GM18499 (cell line): ENCODE results near the gene TSEN34.
A peak's percentile ranks its signal among the peaks of the same experiment; 100 is the strongest.

Source experiments
- ATAC-seq: cut with Tn5 transposase; IDR thresholded peaks from one replicate; pipeline ENCODE4 v1.9.1; 2021; ENCODE audit warnings: moderate number of reproducible peaks; ENCODE audit not compliant: insufficient read depth, unreplicated experiment

TSEN34 gene

DNA sequence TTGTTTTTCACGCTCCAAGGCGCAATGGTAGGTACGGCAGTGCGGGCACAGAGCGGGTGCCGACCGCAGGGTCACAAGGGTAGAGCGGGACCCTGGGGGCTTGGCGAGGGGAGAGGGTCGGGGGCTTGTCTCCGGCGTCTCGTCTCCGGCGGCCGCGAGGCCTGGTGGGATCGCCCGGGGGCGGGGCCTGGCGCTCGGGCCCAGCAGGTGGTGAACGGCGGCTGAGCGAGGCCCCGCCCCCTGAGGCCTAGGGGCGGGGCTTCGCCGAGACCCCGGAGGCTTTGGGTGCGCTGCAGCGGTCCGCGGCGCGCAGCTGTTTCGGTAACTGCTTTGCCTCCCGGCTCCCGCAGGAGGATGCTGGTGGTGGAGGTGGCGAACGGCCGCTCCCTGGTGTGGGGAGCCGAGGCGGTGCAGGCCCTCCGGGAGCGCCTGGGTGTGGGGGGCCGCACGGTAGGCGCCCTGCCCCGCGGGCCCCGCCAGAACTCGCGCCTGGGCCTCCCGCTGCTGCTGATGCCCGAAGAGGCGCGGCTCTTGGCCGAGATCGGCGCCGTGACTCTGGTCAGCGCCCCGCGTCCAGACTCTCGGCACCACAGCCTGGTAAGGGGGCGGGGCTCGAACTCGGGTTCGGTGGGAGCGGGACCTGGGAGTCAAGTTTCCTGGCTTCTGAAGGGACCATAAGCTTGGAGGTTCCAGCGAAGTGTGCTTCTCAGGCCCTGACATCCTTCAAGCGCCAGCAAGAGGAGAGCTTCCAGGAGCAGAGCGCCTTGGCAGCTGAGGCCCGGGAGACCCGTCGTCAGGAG lies at the start of gene TSEN34:
TSEN34 (plus strand) TSS at position 298 of the 800 bp plus-strand sequence; CDS start at position 355, 57 bp downstream.
- peak; percentile 7 for ATAC-seq

DNA sequence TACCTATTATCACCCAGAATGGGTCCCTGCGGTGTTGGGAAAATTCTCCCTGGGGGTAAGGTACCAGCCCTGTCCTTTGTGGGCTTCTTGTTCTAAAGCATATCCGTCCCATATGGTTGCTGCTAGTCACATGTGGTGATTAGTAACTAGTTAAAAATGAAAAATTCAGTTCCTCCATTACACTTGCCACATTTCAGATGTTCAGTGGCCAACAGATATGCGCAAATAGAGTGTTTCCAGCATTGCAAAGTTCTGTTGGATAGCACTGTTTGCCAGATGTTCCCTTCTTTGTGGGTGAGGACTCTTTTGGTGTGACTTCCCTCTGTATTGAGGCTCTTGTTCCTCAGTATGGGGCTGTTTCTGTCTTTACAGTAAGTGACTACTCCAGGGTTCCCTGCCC lies 49.8 kb upstream of the TSEN34 start:
- ATAC-seq: no peak

DNA sequence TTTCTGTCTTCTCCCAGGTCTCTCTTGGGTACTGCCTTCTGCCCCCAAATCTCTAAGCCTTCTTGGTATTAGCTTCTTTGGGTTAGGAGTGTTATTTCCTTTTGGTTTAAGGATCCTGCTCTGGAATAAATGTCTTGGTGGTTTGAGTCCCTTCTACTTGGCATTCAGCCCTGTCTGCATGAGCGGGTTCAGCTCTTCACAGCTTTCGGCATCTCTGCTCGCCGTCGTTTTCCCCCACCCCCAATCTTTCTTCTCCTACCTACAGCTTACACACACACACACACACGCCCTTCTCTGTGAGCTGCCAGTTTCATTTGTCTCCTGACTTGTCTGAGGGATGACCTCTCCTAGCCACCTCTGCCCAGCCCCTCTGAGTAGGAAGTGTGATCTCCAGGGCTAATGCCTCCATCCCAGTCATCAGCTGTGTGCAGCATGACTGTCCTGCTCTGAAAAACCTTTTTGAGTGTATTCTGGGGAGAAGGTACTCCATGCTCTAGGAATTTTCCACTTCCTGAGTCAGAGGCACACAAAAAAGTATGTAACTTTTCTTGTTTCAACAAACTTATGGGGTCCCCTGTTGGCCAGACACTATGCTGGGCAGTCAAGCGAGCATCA lies 48.8 kb upstream of the TSEN34 start:
- no peak for ATAC-seq

DNA sequence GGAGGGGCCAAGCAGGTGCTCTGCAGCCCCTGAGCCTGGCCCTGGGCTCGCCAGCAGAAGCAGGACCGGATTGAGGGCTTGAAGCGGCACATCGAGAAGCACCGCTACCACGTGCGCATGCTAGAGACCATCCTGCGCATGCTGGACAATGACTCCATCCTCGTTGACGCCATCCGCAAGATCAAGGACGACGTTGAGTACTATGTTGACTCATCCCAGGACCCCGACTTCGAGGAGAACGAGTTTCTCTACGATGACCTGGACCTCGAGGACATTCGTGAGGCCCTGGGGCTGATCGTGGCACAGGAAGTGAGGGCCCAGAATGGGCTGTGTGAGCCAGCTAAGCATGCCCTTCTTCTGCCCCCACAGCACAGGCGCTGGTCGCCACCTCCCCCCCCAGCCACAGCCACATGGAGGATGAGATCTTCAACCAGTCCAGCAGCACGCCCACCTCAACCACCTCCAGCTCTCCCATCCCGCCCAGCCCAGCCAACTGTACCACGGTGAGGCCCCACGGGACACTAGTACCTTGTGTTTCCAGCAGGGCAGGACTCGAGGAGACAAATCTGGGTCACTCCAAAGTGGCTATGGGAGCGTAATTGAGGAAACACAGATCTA lies 45.5 kb upstream of the TSEN34 start:
- ATAC-seq: no peak

DNA sequence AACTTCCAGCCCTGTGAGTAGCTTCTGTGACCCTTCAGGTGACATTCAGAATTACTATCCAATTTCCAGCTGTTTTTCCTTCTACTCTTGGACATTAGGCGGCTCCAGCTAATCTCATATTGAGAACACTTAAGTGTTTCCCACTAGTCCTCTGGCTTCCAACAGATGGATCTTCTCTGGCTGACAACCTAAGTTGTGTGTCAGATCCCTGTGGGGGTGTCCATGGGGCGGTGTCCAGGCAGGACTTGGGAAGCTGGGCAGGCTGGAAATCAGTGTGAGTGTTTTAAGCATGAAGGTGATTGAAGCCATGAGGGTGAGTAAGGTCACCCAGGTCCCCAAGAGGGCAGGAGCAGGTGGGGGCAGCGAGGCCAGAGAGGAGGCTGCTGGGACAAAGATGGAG lies 43.4 kb upstream of the TSEN34 start:
- ATAC-seq: no peak

DNA sequence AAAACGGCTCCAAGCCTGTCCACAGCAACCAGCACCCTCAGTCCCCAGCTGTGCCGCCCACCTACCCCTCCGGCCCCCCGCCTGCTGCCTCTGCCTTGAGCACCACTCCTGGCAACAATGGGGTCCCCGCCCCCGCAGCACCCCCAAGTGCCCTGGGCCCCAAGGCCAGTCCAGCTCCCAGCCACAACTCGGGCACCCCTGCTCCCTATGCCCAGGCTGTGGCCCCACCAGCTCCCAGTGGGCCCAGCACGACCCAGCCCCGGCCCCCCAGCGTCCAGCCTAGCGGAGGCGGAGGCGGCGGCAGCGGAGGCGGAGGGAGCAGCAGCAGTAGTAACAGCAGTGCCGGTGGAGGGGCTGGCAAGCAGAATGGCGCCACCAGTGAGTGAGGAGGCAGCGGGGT lies 43.0 kb upstream of the TSEN34 start:
- no peak for ATAC-seq

DNA sequence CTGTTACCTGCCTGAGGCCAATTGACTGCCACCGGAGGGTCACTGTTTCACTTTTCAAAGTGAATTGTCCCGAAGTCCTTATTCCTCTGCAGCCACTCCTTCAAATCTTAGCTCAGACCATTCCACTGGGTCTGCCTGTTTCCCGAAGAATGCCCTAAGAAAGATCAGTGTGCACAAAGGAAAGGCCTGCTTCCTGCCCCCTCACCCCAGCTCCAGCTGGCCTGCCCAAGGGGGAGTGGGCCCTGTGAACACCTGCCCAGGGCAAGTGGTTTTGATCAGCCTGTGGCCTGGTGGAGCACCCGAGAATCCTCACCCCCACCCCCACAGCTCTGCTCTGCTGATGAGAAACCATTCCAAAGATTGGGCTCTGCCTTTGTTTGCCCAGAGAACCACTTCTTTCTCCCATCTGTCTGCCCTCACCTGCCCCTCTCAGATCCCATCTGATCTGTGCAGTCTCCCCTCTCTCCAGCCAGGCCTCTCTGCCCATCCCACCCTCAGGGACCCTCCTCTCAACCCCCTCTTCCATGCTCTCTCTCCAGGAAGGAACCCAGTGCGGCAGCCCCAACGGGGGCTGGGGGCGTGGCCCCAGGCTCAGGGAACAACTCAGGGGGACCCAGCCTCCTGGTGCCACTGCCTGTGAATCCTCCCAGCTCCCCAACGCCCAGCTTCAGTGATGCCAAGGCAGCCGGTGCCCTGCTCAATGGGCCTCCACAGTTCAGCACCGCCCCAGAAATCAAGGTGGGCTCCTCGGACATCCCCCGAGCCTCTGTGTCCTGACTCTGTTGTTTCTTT lies 41.9 kb upstream of the TSEN34 start:
- ATAC-seq: no peak

DNA sequence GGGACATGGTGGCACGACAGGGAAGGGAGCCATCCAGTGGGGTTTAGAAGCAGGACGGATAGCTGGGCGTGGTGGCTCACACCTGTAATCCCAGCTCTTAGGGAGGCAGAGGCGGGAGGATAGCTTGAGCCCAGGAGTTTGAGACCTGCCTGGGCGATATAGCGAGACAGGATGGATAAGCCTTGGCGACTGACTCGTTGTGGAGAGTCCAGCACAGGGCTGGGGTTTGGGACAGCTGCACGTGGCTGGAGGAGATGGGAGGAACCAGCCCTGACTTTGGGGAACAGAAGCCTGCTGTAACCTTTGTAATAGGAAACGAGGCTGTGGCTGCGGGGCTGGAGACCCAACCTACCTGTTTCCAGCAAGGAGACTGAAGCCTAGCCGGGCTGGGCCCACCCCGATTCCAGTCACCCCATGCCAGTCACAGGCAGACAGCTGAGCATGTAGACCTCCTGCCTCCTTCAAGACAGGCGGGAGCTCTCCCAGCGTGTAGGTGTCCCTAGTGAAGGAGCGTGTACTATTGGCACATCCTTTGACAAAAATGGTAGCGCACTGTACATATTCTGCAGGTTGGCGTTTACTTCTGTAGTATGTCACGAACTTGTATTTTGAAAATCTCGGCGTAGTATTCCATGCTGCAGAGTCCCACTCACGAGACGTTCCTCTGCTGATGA lies 39.6 kb upstream of the TSEN34 start:
- no peak for ATAC-seq

DNA sequence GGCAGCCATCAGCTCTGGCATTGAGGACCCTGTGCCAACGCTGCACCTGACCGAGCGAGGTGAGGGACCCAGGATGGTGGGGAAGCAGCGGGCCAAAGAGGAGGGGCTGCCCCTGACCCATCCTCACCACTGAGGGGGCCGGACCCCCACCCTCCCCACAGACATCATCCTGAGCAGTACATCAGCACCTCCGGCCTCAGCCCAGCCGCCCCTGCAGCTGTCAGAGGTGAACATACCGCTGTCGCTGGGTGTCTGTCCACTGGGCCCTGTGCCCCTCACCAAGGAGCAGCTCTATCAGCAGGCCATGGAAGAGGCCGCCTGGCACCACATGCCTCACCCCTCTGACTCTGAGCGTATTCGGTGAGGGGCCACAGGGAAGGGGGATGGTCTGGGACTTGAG lies 38.8 kb upstream of the TSEN34 start:
- no peak for ATAC-seq

DNA sequence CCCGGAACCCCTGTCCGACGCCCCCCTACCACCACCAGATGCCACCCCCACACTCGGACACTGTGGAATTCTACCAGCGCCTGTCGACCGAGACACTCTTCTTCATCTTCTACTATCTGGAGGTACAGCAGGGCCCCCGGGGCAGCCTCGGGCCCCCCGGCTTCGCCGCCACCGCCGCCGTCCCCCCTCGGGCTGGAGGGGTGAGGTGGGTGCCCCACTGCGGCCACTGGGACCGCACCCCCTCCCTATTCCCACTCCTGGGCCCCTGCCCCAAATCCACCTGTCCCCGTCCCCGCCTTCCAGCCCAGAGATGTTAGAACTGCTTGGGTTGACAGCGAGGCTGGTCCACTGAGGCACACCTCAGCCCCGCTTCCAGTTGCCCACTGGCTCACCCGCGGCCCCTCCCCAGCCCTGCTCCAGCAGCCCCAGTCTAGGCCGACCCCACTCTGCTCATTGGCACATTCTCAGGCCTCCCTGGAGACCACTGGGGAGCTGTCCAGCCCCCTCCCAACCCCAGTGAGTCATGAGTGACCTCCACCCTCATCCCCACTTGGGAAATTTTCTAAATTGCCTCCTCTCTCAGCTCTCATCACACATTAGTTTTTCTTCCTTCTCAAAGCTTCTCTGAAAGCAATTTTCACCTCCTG lies 38.1 kb upstream of the TSEN34 start:
- no peak for ATAC-seq

DNA sequence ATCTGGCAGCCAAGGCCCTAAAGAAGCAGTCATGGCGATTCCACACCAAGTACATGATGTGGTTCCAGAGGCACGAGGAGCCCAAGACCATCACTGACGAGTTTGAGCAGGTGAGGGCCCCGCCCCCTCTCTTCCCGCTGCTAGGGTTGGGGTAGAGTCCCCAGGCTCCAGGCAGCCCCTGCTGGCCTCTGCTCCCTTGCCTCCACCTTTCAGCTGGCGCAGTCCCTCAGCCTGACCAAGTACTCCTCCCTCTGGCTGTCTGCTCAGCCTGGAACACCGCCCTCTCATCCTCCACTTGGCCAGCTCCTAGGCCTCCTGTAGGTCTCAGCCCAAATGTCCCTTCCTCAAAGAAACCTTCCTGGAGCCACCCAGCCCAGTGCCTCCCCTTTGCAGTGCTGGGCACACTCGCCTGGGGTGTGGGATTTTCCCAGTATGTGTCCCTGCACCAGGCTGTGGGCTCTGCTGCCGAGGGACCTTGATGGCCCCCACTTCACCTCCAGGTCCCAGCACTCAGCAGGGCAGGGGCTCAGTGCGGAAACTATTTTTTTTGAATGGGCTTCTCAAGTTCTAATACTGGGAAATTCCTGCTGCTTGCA lies 37.3 kb upstream of the TSEN34 start:
- ATAC-seq: no peak

DNA sequence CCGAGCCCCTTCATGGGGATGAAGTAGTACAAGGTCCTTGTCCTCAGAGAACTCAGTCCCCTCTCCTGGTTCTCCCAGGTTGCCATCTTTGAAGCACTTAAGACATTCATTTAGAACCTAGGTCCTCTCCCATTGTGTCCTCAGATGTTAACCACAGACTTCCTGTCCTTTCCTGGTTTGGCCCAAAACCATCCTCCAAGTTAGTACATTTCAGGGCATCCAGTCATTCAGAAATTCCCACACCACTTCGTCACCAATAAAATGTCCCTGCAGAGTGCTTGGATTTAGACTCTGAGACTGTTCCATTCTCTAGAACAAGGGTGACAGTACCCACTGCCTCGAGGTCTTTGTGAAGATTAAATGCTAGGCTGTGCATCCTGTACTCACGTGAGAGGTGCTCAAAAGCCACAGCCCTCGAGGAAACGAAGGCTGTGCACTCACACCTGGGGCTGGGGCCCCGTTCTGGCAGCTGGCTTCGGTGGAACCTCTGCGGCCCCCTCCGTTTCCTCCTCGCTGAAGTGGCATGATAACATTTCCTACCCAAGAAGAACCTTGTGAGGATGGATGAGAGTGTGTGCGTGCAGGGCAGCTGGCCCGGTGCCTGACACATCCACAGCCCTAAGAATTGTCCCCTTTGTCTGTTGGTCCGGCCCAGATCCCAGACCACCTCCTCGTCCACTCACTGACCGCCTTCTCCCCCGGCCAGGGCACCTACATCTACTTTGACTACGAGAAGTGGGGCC lies 36.3 kb upstream of the TSEN34 start:
- no peak for ATAC-seq

DNA sequence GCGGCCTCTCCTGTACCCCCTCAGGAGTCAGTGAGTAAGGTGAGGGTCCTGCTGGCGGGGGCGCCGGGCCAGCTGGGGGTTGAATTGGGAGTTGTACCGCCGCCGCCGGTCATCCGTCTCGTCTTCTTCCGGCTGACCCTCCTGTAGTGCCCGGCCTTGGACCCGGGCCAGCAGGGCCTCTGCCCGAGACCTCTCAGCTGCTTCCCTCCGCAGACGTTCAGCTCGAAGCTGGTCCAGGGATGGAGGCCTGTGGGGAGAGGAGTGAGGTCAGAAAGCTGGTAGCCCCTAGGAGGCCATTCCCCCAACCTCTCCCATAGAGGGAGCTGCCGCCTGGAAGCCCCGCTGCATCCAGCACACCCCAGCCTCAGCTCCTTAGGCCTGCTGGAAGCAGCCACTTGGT lies 35.4 kb upstream of the TSEN34 start:
- no peak for ATAC-seq

DNA sequence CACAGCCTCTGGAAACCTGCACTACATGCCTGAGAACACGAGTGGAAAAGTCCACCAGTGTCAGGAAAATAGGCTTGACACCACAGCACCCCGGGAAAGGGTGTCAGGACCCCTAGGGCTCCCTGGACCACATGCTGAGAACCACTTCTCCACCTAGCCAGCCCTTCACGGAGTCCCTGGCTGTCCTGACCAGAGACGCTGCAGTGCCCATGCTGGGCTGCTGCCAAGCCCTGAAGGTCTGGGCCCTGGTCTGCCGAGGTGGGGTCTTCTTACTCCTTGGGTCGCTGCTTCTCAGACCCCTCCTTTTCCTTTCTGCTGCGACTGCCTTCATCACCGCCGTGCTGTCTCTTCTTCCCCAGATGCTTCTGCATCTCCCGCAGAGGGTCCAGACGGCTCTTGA lies 34.6 kb upstream of the TSEN34 start:
- no peak for ATAC-seq

DNA sequence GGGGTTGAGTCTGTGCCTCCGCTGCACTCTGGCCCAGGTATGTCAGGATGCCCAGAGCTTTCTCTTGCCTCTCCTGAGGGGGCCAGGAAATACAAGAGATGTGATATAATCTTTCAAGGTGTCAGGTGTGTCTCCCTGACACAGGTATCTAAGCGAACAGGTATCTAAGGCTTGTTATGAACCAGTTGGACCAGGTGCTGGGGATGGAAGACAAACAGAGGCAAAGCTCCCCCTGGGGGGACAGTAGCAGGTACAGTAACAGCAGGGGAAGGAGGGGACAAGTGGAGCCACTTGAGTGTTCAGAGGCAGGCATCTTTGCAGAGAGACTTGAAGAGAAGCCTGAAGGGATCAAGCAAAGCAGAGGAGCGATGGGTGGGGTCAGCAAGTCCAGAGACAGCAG lies 34.2 kb upstream of the TSEN34 start:
- ATAC-seq: no peak

DNA sequence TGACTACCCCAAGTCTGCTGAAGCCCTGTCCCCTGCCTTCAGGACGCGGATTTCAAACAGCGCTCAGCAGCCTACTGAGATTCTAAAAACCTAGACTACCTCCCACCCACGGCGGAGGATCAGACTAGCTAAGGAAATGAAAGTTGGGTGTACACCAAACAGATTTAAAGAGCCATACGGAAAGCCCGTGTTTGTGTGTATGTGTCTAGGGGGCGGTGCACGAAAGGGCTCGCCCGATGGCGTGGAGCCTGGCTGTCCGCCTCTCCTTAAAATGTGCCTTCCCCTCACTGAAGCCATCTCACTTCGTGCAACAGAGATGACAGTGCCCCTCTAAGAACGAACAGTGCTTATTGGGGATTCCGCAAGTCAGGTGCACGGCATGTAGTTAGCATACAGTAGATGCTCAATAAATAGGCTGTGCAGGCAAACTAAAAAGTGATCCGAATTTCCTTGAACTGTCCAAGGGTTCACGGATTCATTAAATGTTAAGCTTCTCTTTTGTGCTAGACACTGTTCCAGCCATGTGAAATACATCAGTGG lies 32.2 kb upstream of the TSEN34 start:
- no peak for ATAC-seq

DNA sequence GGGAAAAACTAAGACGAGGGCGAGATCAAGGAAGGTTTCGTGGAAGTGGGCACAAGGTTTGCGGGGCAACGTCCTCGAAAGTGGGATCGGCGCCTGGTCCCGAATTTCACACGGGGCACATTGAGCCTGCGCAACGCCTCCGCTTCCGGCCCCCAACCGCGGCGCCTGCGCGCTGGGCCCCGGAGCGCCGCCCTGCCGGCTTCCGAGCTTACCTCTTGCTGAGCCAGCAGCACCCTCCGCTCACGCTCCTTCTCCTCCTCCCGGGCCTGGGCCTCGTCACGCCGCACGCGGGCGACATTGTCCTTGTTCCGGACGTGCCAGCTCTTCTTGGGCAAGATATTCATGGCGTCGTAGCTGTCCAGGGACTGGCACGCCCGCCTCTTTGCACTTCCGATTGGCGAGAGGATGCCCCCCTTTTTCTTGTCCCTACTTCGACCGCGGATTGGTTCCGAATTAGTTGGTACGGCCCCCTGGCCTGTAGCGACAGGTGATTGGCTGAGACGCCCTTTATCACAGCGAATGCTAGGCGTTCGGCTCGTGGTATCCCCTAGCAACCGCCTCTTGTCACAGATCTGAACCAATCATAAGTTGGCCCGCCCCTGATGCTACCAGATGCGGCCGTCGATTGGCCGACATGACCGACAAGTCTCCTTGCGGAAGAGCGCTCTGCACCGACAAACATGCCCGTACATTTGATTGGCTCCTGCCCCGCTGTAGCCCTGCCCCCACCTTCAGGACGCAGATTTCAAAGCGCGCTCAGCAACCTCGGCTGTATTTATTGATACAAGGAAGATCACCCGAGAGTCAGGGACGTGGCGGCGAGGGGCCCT lies 31.5 kb upstream of the TSEN34 start, which contains the start of gene LENG1:
LENG1 (minus strand) TSS at position 370 of the 830 bp plus-strand sequence; CDS start at position 344, 26 bp downstream.
- ATAC-seq: peak; percentile 83
